ENCODE measurements around the gene FRS2.
A peak's percentile ranks its signal among the peaks of the same experiment; 100 is the strongest.

The FRS2 gene

GRCh38 chr12:69555461-69555860 lies 85.3 kb downstream of the FRS2 start:
- TF ChIP-seq CTCF (IDR thresholded peaks at IDR 0.05; ENCODE audit: unreplicated experiment in 3 of 3) = no peak
- H3K4me1 Mint-ChIP-seq = peaks cover 7% of the 10 kb centered on the region
- H3K36me3 Mint-ChIP-seq (ENCODE audit: low read depth) = peaks cover 9% of the 10 kb centered on the region
- no peak overlapping the region for H3K27ac Mint-ChIP-seq
- no peak overlapping the region for H3K4me3 Mint-ChIP-seq
- H3K27me3 Mint-ChIP-seq (ENCODE audit: low read depth) = no peaks in the 10 kb centered on the region
- H3K9me3 Mint-ChIP-seq = no peaks in the 10 kb centered on the region

- no peaks in the 10 kb centered on the region for H3K9me3 Mint-ChIP-seq
- H3K4me3 Mint-ChIP-seq = no peak overlapping the region
- H3K4me1 Mint-ChIP-seq = peaks cover 7% of the 10 kb centered on the region
- peak overlapping the region in 1 of 3 experiments; percentile 16 for H3K27ac Mint-ChIP-seq
- H3K27me3 Mint-ChIP-seq (ENCODE audit: low read depth) = no peaks in the 10 kb centered on the region
- peaks cover 5% of the 10 kb centered on the region for H3K36me3 Mint-ChIP-seq (ENCODE audit: low read depth)
- no peak for TF ChIP-seq CTCF (IDR thresholded peaks at IDR 0.05; ENCODE audit: unreplicated experiment in 3 of 3)
These were observed 86.2 kb downstream of the FRS2 start for GRCh38 chr12:69556383-69556782.

- H3K4me3 Mint-ChIP-seq = no peak overlapping the region
- no peak overlapping the region for H3K27ac Mint-ChIP-seq
- no peaks in the 10 kb centered on the region for H3K27me3 Mint-ChIP-seq (ENCODE audit: low read depth)
- no peaks in the 10 kb centered on the region for H3K9me3 Mint-ChIP-seq
- TF ChIP-seq CTCF (IDR thresholded peaks at IDR 0.05; ENCODE audit: unreplicated experiment in 3 of 3) = no peak
- peaks cover 11% of the 10 kb centered on the region for H3K36me3 Mint-ChIP-seq (ENCODE audit: low read depth)
- no peaks in the 10 kb centered on the region for H3K4me1 Mint-ChIP-seq
These were observed 93.1 kb downstream of the FRS2 start for GRCh38 chr12:69563166-69563762.

GRCh38 chr12:69566603-69567002 lies 96.4 kb downstream of the FRS2 start:
- Mint-ChIP-seq H3K9me3 (no peaks in the 10 kb centered on the region), H3K27ac (no peak overlapping the region), H3K27me3 (ENCODE audit: low read depth) (no peaks in the 10 kb centered on the region), H3K36me3 (ENCODE audit: low read depth) (peaks cover 23% of the 10 kb centered on the region), H3K4me3 (no peak overlapping the region), H3K4me1 (no peaks in the 10 kb centered on the region)
- TF ChIP-seq CTCF (IDR thresholded peaks at IDR 0.05; ENCODE audit: unreplicated experiment in 3 of 3) = peak in 1 of 3 experiments; percentile 6

GRCh38 chr12:69569236-69569635 lies 99.0 kb downstream of the FRS2 start:
- TF ChIP-seq CTCF (IDR thresholded peaks at IDR 0.05; ENCODE audit: unreplicated experiment in 3 of 3) = no peak
- Mint-ChIP-seq H3K4me1 (no peaks in the 10 kb centered on the region), H3K4me3 (no peak overlapping the region), H3K27ac (peak overlapping the region in 1 of 3 experiments; percentile 22), H3K36me3 (ENCODE audit: low read depth) (peaks cover 38% of the 10 kb centered on the region), H3K9me3 (no peaks in the 10 kb centered on the region), H3K27me3 (ENCODE audit: low read depth) (no peaks in the 10 kb centered on the region)

GRCh38 chr12:69570000-69570516 lies 99.9 kb downstream of the FRS2 start:
- no peak for TF ChIP-seq CTCF (IDR thresholded peaks at IDR 0.05; ENCODE audit: unreplicated experiment in 3 of 3)
- Mint-ChIP-seq H3K4me1 (no peaks in the 10 kb centered on the region), H3K27ac (peak overlapping the region in 1 of 3 experiments; percentile 20), H3K9me3 (no peaks in the 10 kb centered on the region), H3K4me3 (no peak overlapping the region), H3K36me3 (ENCODE audit: low read depth) (peaks cover 45% of the 10 kb centered on the region), H3K27me3 (ENCODE audit: low read depth) (no peaks in the 10 kb centered on the region)
